Measurements from ENCODE around the gene RHBDD1. TPM values are rescaled to one million over a fixed set of nuclear protein-coding genes. Genes with fewer than 3 reads are reported as not detected.

Gene RHBDD1
- total and polyA plus RNA-seq, 4 donors: 16.8 to 81.3 (median 30.2) TPM

- Histone ChIP-seq H3K27me3 (ENCODE audit: control insufficient read depth, insufficient read depth, low read length) (no peaks in the 10 kb centered on the region), H3K4me1 (ENCODE audit: control insufficient read depth, insufficient read depth, low read length) (no peaks in the 10 kb centered on the region), H3K9me3 (ENCODE audit: control insufficient read depth, insufficient read depth, low read length) (peaks cover 3% of the 10 kb centered on the region), H3K4me3 (ENCODE audit: low read depth, low read length) (no peak overlapping the region), H3K27ac (ENCODE audit: low read depth, low read length) (no peak overlapping the region), H3K36me3 (ENCODE audit: control insufficient read depth, insufficient read depth, low read length) (no peaks in the 10 kb centered on the region)
- DNase-seq (ENCODE audit: low read depth in 4 of 6, low spot score in 6 of 6): no peak
- WGBS (ENCODE audit: insufficient coverage): no CpG with 5 or more reads among the region's 5 CpGs
These were observed 96.6 kb downstream of the RHBDD1 start for GRCh38 chr2:226932443-226932842.

- WGBS (ENCODE audit: insufficient coverage): 37% methylated on average over 2 of the region's 2 CpGs
- no peak overlapping the region for H3K4me3 ChIP-seq (ENCODE audit: low read depth, low read length)
- no peak overlapping the region for H3K27ac ChIP-seq (ENCODE audit: low read depth, low read length)
- no peaks in the 10 kb centered on the region for H3K4me1 ChIP-seq (ENCODE audit: control insufficient read depth, insufficient read depth, low read length)
- H3K9me3 ChIP-seq (ENCODE audit: control insufficient read depth, insufficient read depth, low read length): no peaks in the 10 kb centered on the region
- no peaks in the 10 kb centered on the region for H3K36me3 ChIP-seq (ENCODE audit: control insufficient read depth, insufficient read depth, low read length)
- no peaks in the 10 kb centered on the region for H3K27me3 ChIP-seq (ENCODE audit: control insufficient read depth, insufficient read depth, low read length)
- peak in 3 of 6 donors; percentile 2 to 53 (median 49) for DNase-seq (ENCODE audit: low read depth in 4 of 6, low spot score in 6 of 6)
These were observed 98.8 kb downstream of the RHBDD1 start for GRCh38 chr2:226934546-226935201.

- Histone ChIP-seq H3K27me3 (ENCODE audit: control insufficient read depth, insufficient read depth, low read length) (no peaks in the 10 kb centered on the region), H3K4me3 (ENCODE audit: low read depth, low read length) (no peak overlapping the region), H3K4me1 (ENCODE audit: control insufficient read depth, insufficient read depth, low read length) (no peaks in the 10 kb centered on the region), H3K27ac (ENCODE audit: low read depth, low read length) (no peak overlapping the region), H3K9me3 (ENCODE audit: control insufficient read depth, insufficient read depth, low read length) (no peaks in the 10 kb centered on the region), H3K36me3 (ENCODE audit: control insufficient read depth, insufficient read depth, low read length) (no peaks in the 10 kb centered on the region)
- WGBS (ENCODE audit: insufficient coverage): 55% methylated on average over 5 of the region's 9 CpGs
- DNase-seq (ENCODE audit: low read depth in 4 of 6, low spot score in 6 of 6): peak in 1 of 6 donors; percentile 18
These were observed 108.2 kb downstream of the RHBDD1 start for GRCh38 chr2:226943862-226944620.

GRCh38 chr2:226953206-226953605, 117.4 kb downstream of the RHBDD1 start:
- no peak for DNase-seq (ENCODE audit: low read depth in 4 of 6, low spot score in 6 of 6)
- H3K27me3 ChIP-seq (ENCODE audit: control insufficient read depth, insufficient read depth, low read length): no peaks in the 10 kb centered on the region
- no peaks in the 10 kb centered on the region for H3K9me3 ChIP-seq (ENCODE audit: control insufficient read depth, insufficient read depth, low read length)
- 81% methylated on average over 3 of the region's 3 CpGs for WGBS (ENCODE audit: insufficient coverage)
- H3K27ac ChIP-seq (ENCODE audit: low read depth, low read length): no peak overlapping the region
- H3K4me3 ChIP-seq (ENCODE audit: low read depth, low read length): no peak overlapping the region
- no peaks in the 10 kb centered on the region for H3K36me3 ChIP-seq (ENCODE audit: control insufficient read depth, insufficient read depth, low read length)
- no peaks in the 10 kb centered on the region for H3K4me1 ChIP-seq (ENCODE audit: control insufficient read depth, insufficient read depth, low read length)

- Histone ChIP-seq H3K9me3 (ENCODE audit: control insufficient read depth, insufficient read depth, low read length) (no peaks in the 10 kb centered on the region), H3K4me3 (ENCODE audit: low read depth, low read length) (no peak overlapping the region), H3K36me3 (ENCODE audit: control insufficient read depth, insufficient read depth, low read length) (no peaks in the 10 kb centered on the region), H3K4me1 (ENCODE audit: control insufficient read depth, insufficient read depth, low read length) (no peaks in the 10 kb centered on the region), H3K27me3 (ENCODE audit: control insufficient read depth, insufficient read depth, low read length) (no peaks in the 10 kb centered on the region), H3K27ac (ENCODE audit: low read depth, low read length) (no peak overlapping the region)
- DNase-seq (ENCODE audit: low read depth in 4 of 6, low spot score in 6 of 6): no peak
- 90% methylated on average over 5 of the region's 6 CpGs for WGBS (ENCODE audit: insufficient coverage)
These were observed 118.0 kb downstream of the RHBDD1 start for GRCh38 chr2:226953826-226954225.

- no peak overlapping the region for H3K27ac ChIP-seq (ENCODE audit: low read depth, low read length)
- DNase-seq (ENCODE audit: low read depth in 4 of 6, low spot score in 6 of 6): no peak
- no peaks in the 10 kb centered on the region for H3K27me3 ChIP-seq (ENCODE audit: control insufficient read depth, insufficient read depth, low read length)
- H3K4me3 ChIP-seq (ENCODE audit: low read depth, low read length): no peak overlapping the region
- H3K36me3 ChIP-seq (ENCODE audit: control insufficient read depth, insufficient read depth, low read length): no peaks in the 10 kb centered on the region
- WGBS (ENCODE audit: insufficient coverage): 53% methylated on average over 1 of the region's 1 CpG
- H3K9me3 ChIP-seq (ENCODE audit: control insufficient read depth, insufficient read depth, low read length): peaks cover 2% of the 10 kb centered on the region
- H3K4me1 ChIP-seq (ENCODE audit: control insufficient read depth, insufficient read depth, low read length): no peaks in the 10 kb centered on the region
These were observed 120.8 kb downstream of the RHBDD1 start for GRCh38 chr2:226956659-226957058.

GRCh38 chr2:226959418-226959817, 123.6 kb downstream of the RHBDD1 start:
- H3K4me3 ChIP-seq (ENCODE audit: low read depth, low read length): no peak overlapping the region
- no CpG with 5 or more reads among the region's 1 CpG for WGBS (ENCODE audit: insufficient coverage)

GRCh38 chr2:226962176-226962773, 126.4 kb downstream of the RHBDD1 start:
- H3K36me3 ChIP-seq (ENCODE audit: control insufficient read depth, insufficient read depth, low read length): no peaks in the 10 kb centered on the region
- WGBS (ENCODE audit: insufficient coverage): no CpG with 5 or more reads among the region's 3 CpGs
- H3K27ac ChIP-seq (ENCODE audit: low read depth, low read length): no peak overlapping the region
- no peak overlapping the region for H3K4me3 ChIP-seq (ENCODE audit: low read depth, low read length)
- no peaks in the 10 kb centered on the region for H3K4me1 ChIP-seq (ENCODE audit: control insufficient read depth, insufficient read depth, low read length)
- peak in 2 of 6 donors; percentile 18 to 72 for DNase-seq (ENCODE audit: low read depth in 4 of 6, low spot score in 6 of 6)
- H3K9me3 ChIP-seq (ENCODE audit: control insufficient read depth, insufficient read depth, low read length): peaks cover 2% of the 10 kb centered on the region
- H3K27me3 ChIP-seq (ENCODE audit: control insufficient read depth, insufficient read depth, low read length): no peaks in the 10 kb centered on the region

More at GRCh38 chr2:226959418-226959817, 123.6 kb downstream of the RHBDD1 start:
- H3K36me3 ChIP-seq (ENCODE audit: control insufficient read depth, insufficient read depth, low read length): no peaks in the 10 kb centered on the region
- no peak for DNase-seq (ENCODE audit: low read depth in 4 of 6, low spot score in 6 of 6)
- H3K27me3 ChIP-seq (ENCODE audit: control insufficient read depth, insufficient read depth, low read length): no peaks in the 10 kb centered on the region
- H3K4me1 ChIP-seq (ENCODE audit: control insufficient read depth, insufficient read depth, low read length): no peaks in the 10 kb centered on the region
- peaks cover 2% of the 10 kb centered on the region for H3K9me3 ChIP-seq (ENCODE audit: control insufficient read depth, insufficient read depth, low read length)
- no peak overlapping the region for H3K27ac ChIP-seq (ENCODE audit: low read depth, low read length)

- H3K27me3 ChIP-seq (ENCODE audit: control insufficient read depth, insufficient read depth, low read length): no peaks in the 10 kb centered on the region
- no peaks in the 10 kb centered on the region for H3K4me1 ChIP-seq (ENCODE audit: control insufficient read depth, insufficient read depth, low read length)
- no peak for DNase-seq (ENCODE audit: low read depth in 4 of 6, low spot score in 6 of 6)
- no peak overlapping the region for H3K4me3 ChIP-seq (ENCODE audit: low read depth, low read length)
- WGBS (ENCODE audit: insufficient coverage): 25% methylated on average over 1 of the region's 1 CpG
- H3K36me3 ChIP-seq (ENCODE audit: control insufficient read depth, insufficient read depth, low read length): no peaks in the 10 kb centered on the region
- no peak overlapping the region for H3K27ac ChIP-seq (ENCODE audit: low read depth, low read length)
- peaks cover 2% of the 10 kb centered on the region for H3K9me3 ChIP-seq (ENCODE audit: control insufficient read depth, insufficient read depth, low read length)
These were observed 127.7 kb downstream of the RHBDD1 start for GRCh38 chr2:226963528-226963927.

Measured in spinal cord (tissue), 10 donors.